ENCODE data around the gene RBMXL2.

Gene RBMXL2

GRCh38 chr11:7056828-7057513, 31.8 kb upstream of the RBMXL2 start:
- no peaks in the 10 kb centered on the region for H3K79me2 ChIP-seq (ENCODE audit: insufficient read depth, low read length)
- TF ChIP-seq, protein P1, sequence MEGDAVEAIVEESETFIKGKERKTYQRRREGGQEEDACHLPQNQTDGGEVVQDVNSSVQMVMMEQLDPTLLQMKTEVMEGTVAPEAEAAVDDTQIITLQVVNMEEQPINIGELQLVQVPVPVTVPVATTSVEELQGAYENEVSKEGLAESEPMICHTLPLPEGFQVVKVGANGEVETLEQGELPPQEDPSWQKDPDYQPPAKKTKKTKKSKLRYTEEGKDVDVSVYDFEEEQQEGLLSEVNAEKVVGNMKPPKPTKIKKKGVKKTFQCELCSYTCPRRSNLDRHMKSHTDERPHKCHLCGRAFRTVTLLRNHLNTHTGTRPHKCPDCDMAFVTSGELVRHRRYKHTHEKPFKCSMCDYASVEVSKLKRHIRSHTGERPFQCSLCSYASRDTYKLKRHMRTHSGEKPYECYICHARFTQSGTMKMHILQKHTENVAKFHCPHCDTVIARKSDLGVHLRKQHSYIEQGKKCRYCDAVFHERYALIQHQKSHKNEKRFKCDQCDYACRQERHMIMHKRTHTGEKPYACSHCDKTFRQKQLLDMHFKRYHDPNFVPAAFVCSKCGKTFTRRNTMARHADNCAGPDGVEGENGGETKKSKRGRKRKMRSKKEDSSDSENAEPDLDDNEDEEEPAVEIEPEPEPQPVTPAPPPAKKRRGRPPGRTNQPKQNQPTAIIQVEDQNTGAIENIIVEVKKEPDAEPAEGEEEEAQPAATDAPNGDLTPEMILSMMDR (IDR thresholded peaks at IDR 0.05; ENCODE audit: low read length): no peak
- no peak for TF ChIP-seq EZH2 (IDR thresholded peaks at IDR 0.05; ENCODE audit: borderline replicate concordance, low read length)
- H3K4me2 ChIP-seq (ENCODE audit: low read length): no peak overlapping the region
- no peaks in the 10 kb centered on the region for H3K9me2 ChIP-seq (ENCODE audit: low read depth, low read length)
- H3K27ac ChIP-seq (ENCODE audit: low read depth, low read length, poor library complexity, severe bottlenecking): no peak overlapping the region
- no peaks in the 10 kb centered on the region for H4K20me1 ChIP-seq (ENCODE audit: insufficient read depth, low read length)
- no peaks in the 10 kb centered on the region for H3F3A ChIP-seq (ENCODE audit: insufficient read depth, low read length)
- H3K4me1 ChIP-seq (ENCODE audit: insufficient read depth, low read length, severe bottlenecking): no peaks in the 10 kb centered on the region
- no peaks in the 10 kb centered on the region for H3K9me3 ChIP-seq (ENCODE audit: low read length)
- H3K27me3 ChIP-seq (ENCODE audit: insufficient read depth, low read length): no peaks in the 10 kb centered on the region
- H2AFZ ChIP-seq (ENCODE audit: low read length): no peak overlapping the region
- no peak overlapping the region for H3K9ac ChIP-seq (ENCODE audit: low read length)
- no peaks in the 10 kb centered on the region for H3K36me3 ChIP-seq (ENCODE audit: insufficient read depth, low read length)
- no peak overlapping the region for H3K4me3 ChIP-seq (ENCODE audit: low read depth, low read length, poor library complexity, severe bottlenecking)

DNA sequence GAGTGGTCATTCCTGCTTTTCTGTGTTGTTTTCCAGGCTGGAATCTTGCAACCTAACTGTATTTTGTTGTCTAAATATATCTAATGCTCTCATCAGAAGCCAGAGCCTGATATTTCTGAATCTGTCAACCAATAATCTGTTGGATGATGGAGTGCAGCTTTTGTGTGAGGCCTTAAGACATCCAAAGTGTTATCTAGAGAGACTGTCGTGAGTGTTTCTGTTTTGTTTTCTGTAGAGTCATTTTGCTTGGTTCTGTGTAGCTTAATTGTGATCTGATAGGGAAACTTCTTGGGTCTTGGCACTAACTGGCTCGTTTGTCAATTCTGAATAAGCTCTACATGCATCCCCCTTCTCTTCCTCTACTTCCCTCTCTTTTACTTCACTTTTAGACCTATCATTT, 31.2 kb upstream of the RBMXL2 start:
- no peak overlapping the region for H3K4me2 ChIP-seq (ENCODE audit: low read length)
- H3K9me3 ChIP-seq (ENCODE audit: low read length): no peaks in the 10 kb centered on the region
- TF ChIP-seq, protein P1 (IDR thresholded peaks at IDR 0.05; ENCODE audit: low read length): no peak
- TF ChIP-seq EZH2 (IDR thresholded peaks at IDR 0.05; ENCODE audit: borderline replicate concordance, low read length): no peak
- no peaks in the 10 kb centered on the region for H3F3A ChIP-seq (ENCODE audit: insufficient read depth, low read length)
- H3K36me3 ChIP-seq (ENCODE audit: insufficient read depth, low read length): no peaks in the 10 kb centered on the region
- no peaks in the 10 kb centered on the region for H4K20me1 ChIP-seq (ENCODE audit: insufficient read depth, low read length)
- H3K9ac ChIP-seq (ENCODE audit: low read length): no peak overlapping the region
- H3K79me2 ChIP-seq (ENCODE audit: insufficient read depth, low read length): no peaks in the 10 kb centered on the region
- no peak overlapping the region for H3K27ac ChIP-seq (ENCODE audit: low read depth, low read length, poor library complexity, severe bottlenecking)
- H2AFZ ChIP-seq (ENCODE audit: low read length): no peak overlapping the region
- no peaks in the 10 kb centered on the region for H3K4me1 ChIP-seq (ENCODE audit: insufficient read depth, low read length, severe bottlenecking)
- no peaks in the 10 kb centered on the region for H3K9me2 ChIP-seq (ENCODE audit: low read depth, low read length)
- H3K4me3 ChIP-seq (ENCODE audit: low read depth, low read length, poor library complexity, severe bottlenecking): no peak overlapping the region
- H3K27me3 ChIP-seq (ENCODE audit: insufficient read depth, low read length): no peaks in the 10 kb centered on the region

DNA sequence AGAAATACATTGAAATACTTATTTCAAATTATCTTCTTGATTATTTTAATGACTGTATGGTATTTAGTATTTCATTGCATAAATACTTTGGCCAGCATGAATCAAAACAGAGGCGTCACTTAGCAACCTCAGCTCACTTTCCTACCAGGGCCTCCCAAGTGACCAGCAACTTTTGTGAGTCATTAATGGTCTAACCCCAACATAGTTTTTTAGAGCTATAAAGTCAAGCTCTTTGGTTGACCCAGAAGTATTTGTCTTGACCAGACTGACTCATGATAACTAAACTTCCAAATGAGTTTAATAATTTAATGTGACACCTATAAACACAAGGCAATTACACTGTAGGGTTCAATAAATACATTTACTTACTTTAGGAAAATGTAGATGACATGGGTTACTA, 27.9 kb upstream of the RBMXL2 start:
- no peak for TF ChIP-seq EZH2 (IDR thresholded peaks at IDR 0.05; ENCODE audit: borderline replicate concordance, low read length)
- TF ChIP-seq, protein P1 (IDR thresholded peaks at IDR 0.05; ENCODE audit: low read length): no peak
- no peaks in the 10 kb centered on the region for H3K27me3 ChIP-seq (ENCODE audit: insufficient read depth, low read length)
- H3K27ac ChIP-seq (ENCODE audit: low read depth, low read length, poor library complexity, severe bottlenecking): no peak overlapping the region
- no peaks in the 10 kb centered on the region for H3K36me3 ChIP-seq (ENCODE audit: insufficient read depth, low read length)
- H3K9me3 ChIP-seq (ENCODE audit: low read length): no peaks in the 10 kb centered on the region
- no peaks in the 10 kb centered on the region for H4K20me1 ChIP-seq (ENCODE audit: insufficient read depth, low read length)
- H3K4me2 ChIP-seq (ENCODE audit: low read length): no peak overlapping the region
- H3K79me2 ChIP-seq (ENCODE audit: insufficient read depth, low read length): no peaks in the 10 kb centered on the region
- H3K9me2 ChIP-seq (ENCODE audit: low read depth, low read length): no peaks in the 10 kb centered on the region
- no peaks in the 10 kb centered on the region for H3K4me1 ChIP-seq (ENCODE audit: insufficient read depth, low read length, severe bottlenecking)
- no peaks in the 10 kb centered on the region for H3F3A ChIP-seq (ENCODE audit: insufficient read depth, low read length)
- H3K9ac ChIP-seq (ENCODE audit: low read length): no peak overlapping the region
- no peak overlapping the region for H2AFZ ChIP-seq (ENCODE audit: low read length)
- no peak overlapping the region for H3K4me3 ChIP-seq (ENCODE audit: low read depth, low read length, poor library complexity, severe bottlenecking)
